ENCODE data around the gene ZNF518B.

Gene ZNF518B

GRCh38 chr4:10461850-10462400, 4.7 kb upstream of the ZNF518B start:
- Histone ChIP-seq H3K27ac (no peak overlapping the region), H3K9me3 (no peaks in the 10 kb centered on the region), H3K4me1 (ENCODE audit: control insufficient read depth in 1 of 2, insufficient read depth in 1 of 2, low read depth in 1 of 2, low read length in 1 of 2) (peaks cover 16% of the 10 kb centered on the region in 2 experiments), H3K4me3 (ENCODE audit: low read depth in 1 of 2, low read length in 1 of 2) (peak overlapping the region; percentile 33 to 63), H3K36me3 (no peaks in the 10 kb centered on the region), H3K27me3 (peaks cover 75% of the 10 kb centered on the region)
- TF ChIP-seq, protein P1, sequence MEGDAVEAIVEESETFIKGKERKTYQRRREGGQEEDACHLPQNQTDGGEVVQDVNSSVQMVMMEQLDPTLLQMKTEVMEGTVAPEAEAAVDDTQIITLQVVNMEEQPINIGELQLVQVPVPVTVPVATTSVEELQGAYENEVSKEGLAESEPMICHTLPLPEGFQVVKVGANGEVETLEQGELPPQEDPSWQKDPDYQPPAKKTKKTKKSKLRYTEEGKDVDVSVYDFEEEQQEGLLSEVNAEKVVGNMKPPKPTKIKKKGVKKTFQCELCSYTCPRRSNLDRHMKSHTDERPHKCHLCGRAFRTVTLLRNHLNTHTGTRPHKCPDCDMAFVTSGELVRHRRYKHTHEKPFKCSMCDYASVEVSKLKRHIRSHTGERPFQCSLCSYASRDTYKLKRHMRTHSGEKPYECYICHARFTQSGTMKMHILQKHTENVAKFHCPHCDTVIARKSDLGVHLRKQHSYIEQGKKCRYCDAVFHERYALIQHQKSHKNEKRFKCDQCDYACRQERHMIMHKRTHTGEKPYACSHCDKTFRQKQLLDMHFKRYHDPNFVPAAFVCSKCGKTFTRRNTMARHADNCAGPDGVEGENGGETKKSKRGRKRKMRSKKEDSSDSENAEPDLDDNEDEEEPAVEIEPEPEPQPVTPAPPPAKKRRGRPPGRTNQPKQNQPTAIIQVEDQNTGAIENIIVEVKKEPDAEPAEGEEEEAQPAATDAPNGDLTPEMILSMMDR (IDR thresholded peaks at IDR 0.05), result no peak

DNA sequence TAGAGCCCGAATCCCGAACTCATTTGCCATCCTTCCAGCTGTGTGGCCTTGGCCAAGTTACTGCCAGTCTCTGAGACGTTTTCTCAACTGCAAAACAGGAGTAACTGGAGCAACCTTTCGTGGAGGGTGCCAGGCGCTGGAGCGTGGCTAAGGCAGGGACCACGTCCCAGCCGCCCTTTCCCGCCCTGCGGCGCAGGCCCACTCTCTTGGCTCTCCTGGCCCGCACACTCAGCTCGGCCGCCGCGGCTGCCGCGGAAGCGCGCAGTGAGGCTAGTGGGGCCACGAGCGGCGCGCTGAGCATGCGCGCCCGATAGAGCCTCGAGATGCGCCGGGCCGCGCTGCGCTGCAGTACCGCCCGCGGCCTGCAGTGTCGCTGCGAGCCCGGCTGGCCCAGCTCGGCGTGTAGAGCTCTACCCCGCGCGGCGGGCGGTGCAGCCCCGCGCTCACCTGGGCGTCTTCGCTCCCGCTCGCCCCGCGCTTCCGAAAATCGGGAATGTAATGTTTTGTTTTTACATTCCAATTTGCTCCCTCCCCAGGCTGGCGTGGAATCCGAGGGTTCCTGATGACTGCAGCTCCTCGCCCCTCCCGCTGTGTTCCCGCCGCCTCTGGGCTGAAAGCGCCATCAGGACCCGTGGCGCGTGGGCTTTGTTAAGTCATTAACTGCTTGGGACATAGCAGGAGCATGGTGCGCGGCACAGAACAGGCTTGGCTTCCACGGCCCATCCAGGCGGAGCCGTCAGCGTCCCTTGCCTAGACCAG, 4.0 kb upstream of the ZNF518B start:
- H3K36me3 ChIP-seq, result no peaks in the 10 kb centered on the region
- H3K4me3 ChIP-seq (ENCODE audit: low read depth in 1 of 2, low read length in 1 of 2), result peak overlapping the region; percentile 33 to 63
- no peaks in the 10 kb centered on the region for H3K9me3 ChIP-seq
- peaks cover 78% of the 10 kb centered on the region for H3K27me3 ChIP-seq
- TF ChIP-seq, protein P1 (IDR thresholded peaks at IDR 0.05), result peak; percentile 99
- peaks cover 18 to 20% of the 10 kb centered on the region in 2 experiments for H3K4me1 ChIP-seq (ENCODE audit: control insufficient read depth in 1 of 2, insufficient read depth in 1 of 2, low read depth in 1 of 2, low read length in 1 of 2)
- no peak overlapping the region for H3K27ac ChIP-seq

GRCh38 chr4:10460313-10461047, 3.3 kb upstream of the ZNF518B start:
- TF ChIP-seq, protein P1 (IDR thresholded peaks at IDR 0.05), result no peak
- Histone ChIP-seq H3K36me3 (no peaks in the 10 kb centered on the region), H3K27me3 (peaks cover 79% of the 10 kb centered on the region), H3K27ac (no peak overlapping the region), H3K9me3 (no peaks in the 10 kb centered on the region), H3K4me1 (ENCODE audit: control insufficient read depth in 1 of 2, insufficient read depth in 1 of 2, low read depth in 1 of 2, low read length in 1 of 2) (peaks cover 22 to 23% of the 10 kb centered on the region in 2 experiments), H3K4me3 (ENCODE audit: low read depth in 1 of 2, low read length in 1 of 2) (peak overlapping the region in 1 of 2 experiments; percentile 63)

DNA sequence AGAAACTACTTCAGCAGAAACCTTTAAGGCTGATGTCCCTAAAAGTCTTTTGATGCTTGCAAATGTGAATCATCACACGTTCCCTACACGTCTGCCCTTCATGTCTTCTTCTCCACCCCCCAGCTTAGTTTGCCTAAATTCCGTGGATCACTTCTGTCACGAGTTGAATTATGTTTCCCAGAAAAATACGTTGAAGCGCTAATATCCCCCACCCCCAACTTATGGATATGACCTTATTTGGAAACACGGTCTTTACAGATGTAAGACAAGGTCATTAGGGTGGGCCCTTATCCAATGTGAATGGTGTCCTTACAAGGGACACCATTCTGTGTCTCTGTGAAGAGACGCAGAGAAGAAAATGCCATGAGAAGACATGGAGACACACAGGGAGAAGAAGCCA, 2.1 kb upstream of the ZNF518B start:
- Histone ChIP-seq H3K27ac (no peak overlapping the region), H3K4me3 (ENCODE audit: low read depth in 1 of 2, low read length in 1 of 2) (no peak overlapping the region), H3K4me1 (ENCODE audit: control insufficient read depth in 1 of 2, insufficient read depth in 1 of 2, low read depth in 1 of 2, low read length in 1 of 2) (peaks cover 22 to 23% of the 10 kb centered on the region in 2 experiments), H3K36me3 (peaks cover 4% of the 10 kb centered on the region), H3K27me3 (peaks cover 75% of the 10 kb centered on the region), H3K9me3 (no peaks in the 10 kb centered on the region)
- TF ChIP-seq, protein P1 (IDR thresholded peaks at IDR 0.05), result no peak

- H3K27ac ChIP-seq, result no peak overlapping the region
- TF ChIP-seq, protein P1 (IDR thresholded peaks at IDR 0.05), result no peak
Observed at GRCh38 chr4:10458177-10458576, 951 bp upstream of the ZNF518B start.

More at GRCh38 chr4:10458177-10458576, 951 bp upstream of the ZNF518B start:
- no peaks in the 10 kb centered on the region for H3K9me3 ChIP-seq
- peaks cover 63% of the 10 kb centered on the region for H3K27me3 ChIP-seq
- peak overlapping the region in 1 of 2 experiments; percentile 74 for H3K4me3 ChIP-seq (ENCODE audit: low read depth in 1 of 2, low read length in 1 of 2)
- H3K36me3 ChIP-seq, result peaks cover 13% of the 10 kb centered on the region
- peaks cover 22 to 23% of the 10 kb centered on the region in 2 experiments for H3K4me1 ChIP-seq (ENCODE audit: control insufficient read depth in 1 of 2, insufficient read depth in 1 of 2, low read depth in 1 of 2, low read length in 1 of 2)

Measured in neutrophil (primary cell).